T-cell (primary cell): ENCODE results near the gene DIP2C. TPM values are rescaled to one million over a fixed set of nuclear protein-coding genes. Genes with fewer than 3 reads are reported as not detected.

ENCODE experiments used
- ATAC-seq, 4 experiments: fragments of 200-7000 bp in 3 of 4; fragments of 150-1000 bp in 1 of 4; cut with Tn5 transposase; replicated peaks in 1 of 4; 1 replicate in 3 of 4; 2 replicates in 1 of 4; pipeline ENCODE4 v1.10.0; 2021; ENCODE audit warnings: moderate library complexity in 3 of 4, mild to moderate bottlenecking in 2 of 4, moderate number of reproducible peaks in 1 of 4
- CTCF ChIA-PET, 2 donors: fragments of 300-600 bp; sonication (Branson Sonifier 250); formaldehyde crosslinking; loops; one replicate each; lab custom pipeline; 2022; ENCODE audit warnings: antibody characterized with exemption in 2 of 2; lab: Charles Lee
- POLR2A ChIA-PET, 2 donors: fragments of 300-600 bp; sonication (Branson Sonifier 250); formaldehyde crosslinking; loops; one replicate each; lab custom pipeline; 2022; ENCODE audit warnings: antibody characterized with exemption in 2 of 2; lab: Charles Lee
- DNase-seq, 35 experiments: peaks; one replicate each; pipeline versions ENCODE4 v3.0.0 to v3.0.0-alpha.2; 2013 to 2023
- H3K27ac ChIP-seq: one replicate; pipeline ENCODE4 v1.5.1; 2013; ENCODE audit warnings: low read length
- H3K27me3 ChIP-seq, 2 experiments: replicated peaks in 1 of 2; 1 replicate in 1 of 2; 2 replicates in 1 of 2; pipeline versions ENCODE4 v1.6.1 to v1.7.0; 2013; ENCODE audit warnings: low read length in 1 of 2, mixed read lengths in 1 of 2; ENCODE audit not compliant: control insufficient read depth in 2 of 2, insufficient read depth in 2 of 2; ENCODE audit errors: extremely low read depth in 1 of 2
- H3K36me3 ChIP-seq, 2 donors: 1 replicate in 1 of 2; 2 replicates in 1 of 2; pipeline versions ENCODE4 v1.6.1 to v1.7.0; 2013; ENCODE audit warnings: low read length in 1 of 2; ENCODE audit not compliant: control insufficient read depth in 2 of 2, insufficient read depth in 1 of 2; ENCODE audit errors: extremely low read depth in 1 of 2
- H3K4me1 ChIP-seq, 2 experiments: 1 replicate in 1 of 2; 2 replicates in 1 of 2; pipeline versions ENCODE4 v1.6.1 to v1.7.0; 2013; ENCODE audit warnings: low read length in 2 of 2, mixed read lengths in 1 of 2; ENCODE audit not compliant: insufficient read depth in 2 of 2, control insufficient read depth in 1 of 2; ENCODE audit errors: extremely low read depth in 1 of 2
- H3K4me3 ChIP-seq, 2 donors: 1 replicate in 1 of 2; 2 replicates in 1 of 2; pipeline versions ENCODE4 v1.5.1 to v1.7.0; 2013; ENCODE audit warnings: mild to moderate bottlenecking in 2 of 2, low read length in 1 of 2, moderate library complexity in 1 of 2; ENCODE audit not compliant: control insufficient read depth in 1 of 2; ENCODE audit errors: extremely low read depth in 1 of 2
- H3K9me3 ChIP-seq: 2 replicates; pipeline ENCODE4 v1.7.0; 2013
- H3K27ac Mint-ChIP-seq, 2 donors: one replicate each; pipeline ENCODE4 v1.8.0; 2020 to 2021; ENCODE audit warnings: mild to moderate bottlenecking in 2 of 2, mixed read lengths in 2 of 2
- H3K27me3 Mint-ChIP-seq, 2 donors: one replicate each; pipeline ENCODE4 v1.8.0; 2021 to 2022; ENCODE audit warnings: mixed read lengths in 2 of 2
- H3K36me3 Mint-ChIP-seq: one replicate; pipeline ENCODE4 v1.8.0; 2021; ENCODE audit warnings: mixed read lengths
- H3K4me1 Mint-ChIP-seq, 3 donors: one replicate each; pipeline ENCODE4 v1.8.0; 2020 to 2022; ENCODE audit warnings: mixed read lengths in 3 of 3, mild to moderate bottlenecking in 1 of 3
- H3K4me3 Mint-ChIP-seq, 3 donors: one replicate each; pipeline ENCODE4 v1.8.0; 2020 to 2022; ENCODE audit warnings: mild to moderate bottlenecking in 3 of 3, mixed read lengths in 3 of 3, moderate library complexity in 3 of 3
- H3K9me3 Mint-ChIP-seq, 3 donors: one replicate each; pipeline ENCODE4 v1.8.0; 2020 to 2022; ENCODE audit warnings: mixed read lengths in 3 of 3
- WGBS: methylation state at CpG from one replicate; pipeline ENCODE4 v1.1.5; 2013; ENCODE audit warnings: missing lambda C conversion rate; ENCODE audit not compliant: insufficient coverage; 5-methylcytosine and 5-hydroxymethylcytosine counted together
- total RNA-seq, 35 experiments: library from RNA in 6 of 35; stranded (reverse) in 6 of 35; fragments of 120-200 nt in 1 of 35; gene quantifications; one replicate each; pipeline versions ENCODE4 v1.2.1 to v1.2.4 and lab custom pipeline; 2013 to 2026

DIP2C gene
- total RNA-seq, 5 donors from 2014 or later (not counting 1 experiment from before 2014, with no cell fraction given), result 2.7 to 7.4 (median 4.5) TPM

DNA sequence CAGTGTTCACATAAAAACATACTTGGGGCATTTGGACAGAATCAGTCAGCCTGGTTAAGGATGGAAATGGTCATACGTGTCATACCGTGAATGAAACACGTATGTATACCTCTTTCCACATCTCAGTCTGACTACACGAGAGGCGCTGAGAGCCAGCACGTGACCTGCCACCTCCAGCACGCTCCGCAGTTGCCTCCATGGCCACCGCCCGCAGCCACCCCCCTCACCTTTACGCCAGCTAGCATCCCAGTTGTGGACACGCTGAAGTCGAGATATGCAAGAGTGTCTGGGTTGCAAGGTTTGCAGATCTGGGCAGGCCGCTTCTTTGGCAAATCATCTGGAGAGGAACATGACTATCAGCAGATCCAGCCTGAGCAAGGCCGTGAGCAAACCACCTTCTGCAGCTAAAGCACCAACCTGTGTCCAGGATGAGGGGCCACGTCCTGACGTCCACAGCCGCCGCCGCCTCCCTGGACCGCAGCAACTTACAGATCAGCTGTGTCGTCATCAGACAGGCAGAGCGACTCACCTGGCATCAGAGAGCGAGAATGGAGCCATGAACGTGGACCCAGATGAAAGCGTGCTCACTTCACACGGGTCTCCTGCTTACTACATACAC is 344.8 kb downstream of the DIP2C start:
- H3K27me3 Mint-ChIP-seq, result no peaks in the 10 kb centered on the region
- WGBS, result 98% methylated on average over 14 of the region's 27 CpGs
- Histone ChIP-seq H3K36me3 (peaks cover 0 to 10% of the 10 kb centered on the region in 2 donors), H3K4me3 (no peak overlapping the region), H3K9me3 (no peaks in the 10 kb centered on the region), H3K27ac (no peak overlapping the region), H3K4me1 (no peaks in the 10 kb centered on the region), H3K27me3 (no peaks in the 10 kb centered on the region)
- no peak for ATAC-seq
- no peaks in the 10 kb centered on the region for H3K4me1 Mint-ChIP-seq
- CTCF ChIA-PET, result no interaction called here
- H3K4me3 Mint-ChIP-seq, result no peak overlapping the region
- POLR2A ChIA-PET, result no interaction called here
- no peaks in the 10 kb centered on the region for H3K9me3 Mint-ChIP-seq
- no peak overlapping the region for H3K27ac Mint-ChIP-seq
- no peak for DNase-seq
- peaks cover 13% of the 10 kb centered on the region for H3K36me3 Mint-ChIP-seq

DNA sequence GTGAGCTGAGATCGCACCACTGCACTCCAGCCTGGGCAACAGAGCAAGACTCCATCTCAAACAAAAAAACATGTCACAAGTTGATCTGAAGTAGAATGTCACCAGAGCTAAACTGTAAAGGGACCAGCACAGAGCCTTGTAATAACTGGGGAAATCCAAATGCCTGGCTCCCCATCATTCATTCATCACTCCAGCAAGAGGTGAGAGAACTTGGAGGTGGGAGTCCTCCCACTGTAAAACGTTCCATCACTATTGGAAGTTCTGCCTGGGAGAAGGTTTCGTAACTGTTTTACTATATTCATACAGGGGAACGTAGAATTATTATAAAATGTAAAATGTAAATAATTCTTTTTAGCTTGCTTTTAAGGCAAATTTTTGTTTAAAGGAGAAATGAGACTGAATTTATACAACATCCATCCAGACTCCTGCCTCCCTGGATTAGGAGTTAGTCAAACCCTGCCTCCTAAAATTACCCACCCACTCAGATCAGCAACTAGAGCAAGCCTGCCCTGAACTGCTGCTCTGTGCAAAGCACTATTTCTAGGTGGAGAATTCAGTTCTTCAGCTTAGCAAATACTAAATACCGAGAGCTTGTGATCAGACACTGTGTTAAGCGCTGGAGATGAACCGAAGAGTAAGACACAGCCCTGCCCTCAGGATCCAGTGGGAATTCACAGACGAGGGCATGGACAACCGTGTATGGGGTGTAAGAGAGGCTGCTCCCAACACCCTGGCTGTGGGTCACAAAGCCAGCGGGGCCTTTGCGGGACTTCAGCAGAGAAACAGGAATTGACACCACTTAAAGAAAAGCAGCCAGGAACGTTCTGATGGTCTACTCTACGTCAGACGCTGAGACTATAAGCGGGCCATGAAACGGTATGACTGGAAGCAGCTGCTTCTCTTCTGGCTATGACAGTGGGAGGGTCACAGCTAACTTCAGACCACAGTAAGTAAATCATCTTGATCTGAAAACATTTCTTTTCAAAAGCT is 345.9 kb downstream of the DIP2C start:
- no peak for DNase-seq
- POLR2A ChIA-PET, result no interaction called here
- no peak overlapping the region for H3K27ac ChIP-seq
- no peaks in the 10 kb centered on the region for H3K9me3 ChIP-seq
- no peak overlapping the region for H3K27ac Mint-ChIP-seq
- 98% methylated on average over 7 of the region's 16 CpGs for whole genome bisulfite sequencing
- no peaks in the 10 kb centered on the region for H3K27me3 Mint-ChIP-seq
- peaks cover 0 to 1% (median 0%) of the 10 kb centered on the region in 3 donors for H3K4me1 Mint-ChIP-seq
- ATAC-seq, result no peak
- no peaks in the 10 kb centered on the region for H3K4me1 ChIP-seq
- peaks cover 0 to 10% of the 10 kb centered on the region in 2 donors for H3K36me3 ChIP-seq
- CTCF ChIA-PET, result interaction anchor here in 1 of 2 donors (0.6 kb wide), 1 partner anchor 14 kb away, joined by 6 read pairs; no protein-coding TSS in a partner anchor
- no peaks in the 10 kb centered on the region for H3K27me3 ChIP-seq
- H3K4me3 Mint-ChIP-seq, result no peak overlapping the region
- peaks cover 13% of the 10 kb centered on the region for H3K36me3 Mint-ChIP-seq
- H3K9me3 Mint-ChIP-seq, result no peaks in the 10 kb centered on the region
- H3K4me3 ChIP-seq, result no peak overlapping the region

DNA sequence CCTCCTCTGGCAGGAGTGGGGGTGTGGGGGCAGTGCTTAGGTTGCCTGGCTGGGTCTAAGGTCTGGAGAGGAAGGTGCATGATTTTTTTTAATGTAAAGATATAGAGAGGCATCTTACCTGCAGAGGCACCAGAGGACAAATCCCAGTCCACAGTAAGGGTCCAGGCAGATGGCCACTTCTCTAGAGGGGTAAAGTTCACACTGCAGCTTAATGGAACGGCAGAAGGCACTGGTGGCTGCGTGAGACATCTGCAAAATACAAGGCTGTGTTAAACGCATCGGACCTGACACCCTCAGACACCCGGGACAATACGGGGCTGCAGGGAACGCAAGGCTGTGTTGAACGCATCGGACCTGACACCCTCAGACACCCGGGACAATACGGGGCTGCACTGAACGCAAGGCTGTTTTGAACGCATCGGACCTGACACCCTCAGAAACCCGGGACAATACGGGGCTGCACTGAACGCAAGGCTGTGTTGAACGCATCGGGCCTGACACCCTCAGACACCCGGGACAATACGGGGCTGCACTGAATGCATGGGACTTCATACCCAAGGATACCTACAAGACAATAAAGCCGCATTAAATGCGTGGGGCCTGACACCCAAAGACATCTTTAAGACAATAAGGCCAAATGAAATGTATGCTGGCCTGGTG is 348.3 kb downstream of the DIP2C start:
- Mint-ChIP-seq H3K36me3 (peaks cover 9% of the 10 kb centered on the region), H3K4me3 (no peak overlapping the region), H3K27me3 (no peaks in the 10 kb centered on the region), H3K9me3 (no peaks in the 10 kb centered on the region), H3K4me1 (peaks cover 0 to 12% (median 4%) of the 10 kb centered on the region in 3 donors), H3K27ac (no peak overlapping the region)
- ChIA-PET CTCF (no interaction called here), POLR2A (no interaction called here)
- DNase-seq, result no peak
- 97% methylated on average over 21 of the region's 23 CpGs for WGBS
- no peaks in the 10 kb centered on the region for H3K4me1 ChIP-seq
- no peak for ATAC-seq
- H3K27ac ChIP-seq, result no peak overlapping the region
- peaks cover 0 to 7% of the 10 kb centered on the region in 2 donors for H3K36me3 ChIP-seq
- H3K9me3 ChIP-seq, result no peaks in the 10 kb centered on the region
- H3K4me3 ChIP-seq, result no peak overlapping the region
- H3K27me3 ChIP-seq, result no peaks in the 10 kb centered on the region

DNA sequence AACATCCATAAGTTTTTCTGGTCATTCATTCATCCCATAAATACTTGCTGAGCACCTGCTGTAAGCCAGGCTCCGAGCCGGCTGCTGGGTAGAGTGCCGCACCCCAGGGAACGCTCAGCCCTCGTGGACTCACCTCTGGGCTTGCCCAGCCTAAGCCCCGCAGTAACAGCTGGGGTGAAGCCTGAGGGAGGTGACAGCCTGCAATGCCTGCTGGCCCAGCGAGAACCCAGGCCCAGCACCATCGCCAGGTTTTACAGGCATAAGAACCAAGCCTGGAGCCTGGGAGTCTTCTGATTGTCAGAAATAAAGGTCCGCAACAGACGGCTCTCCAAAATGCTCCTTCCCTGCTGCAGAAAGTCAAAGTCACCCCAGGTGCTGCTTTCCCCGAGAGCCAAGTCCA is 348.8 kb downstream of the DIP2C start:
- DNase-seq, result no peak
- no peaks in the 10 kb centered on the region for H3K27me3 Mint-ChIP-seq
- peaks cover under 1 to 12% (median 4%) of the 10 kb centered on the region in 3 donors for H3K4me1 Mint-ChIP-seq
- ATAC-seq, result no peak
- H3K27ac ChIP-seq, result no peak overlapping the region
- no peaks in the 10 kb centered on the region for H3K27me3 ChIP-seq
- H3K4me3 ChIP-seq, result no peak overlapping the region
- WGBS, result 94% methylated on average over 9 of the region's 11 CpGs
- no peaks in the 10 kb centered on the region for H3K9me3 ChIP-seq
- H3K36me3 Mint-ChIP-seq, result peaks cover 9% of the 10 kb centered on the region
- no peak overlapping the region for H3K4me3 Mint-ChIP-seq
- POLR2A ChIA-PET, result no interaction called here
- H3K4me1 ChIP-seq, result no peaks in the 10 kb centered on the region
- H3K27ac Mint-ChIP-seq, result no peak overlapping the region
- peaks cover 0 to 7% of the 10 kb centered on the region in 2 donors for H3K36me3 ChIP-seq
- no peaks in the 10 kb centered on the region for H3K9me3 Mint-ChIP-seq
- CTCF ChIA-PET, result no interaction called here

DNA sequence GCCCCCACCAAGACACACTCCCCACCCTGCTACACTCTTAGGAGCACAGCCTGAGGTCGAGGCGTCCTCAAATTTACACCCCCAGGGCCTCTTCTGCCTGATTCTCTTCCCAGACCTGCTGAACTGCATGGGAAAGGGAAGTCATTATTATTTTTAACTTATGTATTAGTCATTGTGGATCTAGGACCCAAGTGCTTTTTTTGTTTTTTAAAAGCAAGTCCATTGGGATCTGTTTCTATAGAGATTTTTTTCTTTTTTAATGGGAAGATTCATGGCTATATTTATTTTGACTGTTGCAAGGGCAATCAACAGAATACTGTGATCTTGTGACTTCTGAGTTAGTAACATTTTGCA is 350.5 kb downstream of the DIP2C start:
- H3K4me3 ChIP-seq, result no peak overlapping the region
- no peak for ATAC-seq
- H3K4me1 ChIP-seq, result peaks cover 2% of the 10 kb centered on the region in 2 experiments
- ChIA-PET POLR2A (no interaction called here), CTCF (no interaction called here)
- H3K27ac Mint-ChIP-seq, result no peak overlapping the region
- H3K27me3 ChIP-seq, result no peaks in the 10 kb centered on the region
- peaks cover 6 to 13% (median 12%) of the 10 kb centered on the region in 3 donors for H3K4me1 Mint-ChIP-seq
- peaks cover 0 to 5% of the 10 kb centered on the region in 2 donors for H3K36me3 ChIP-seq
- no peaks in the 10 kb centered on the region for H3K27me3 Mint-ChIP-seq
- H3K4me3 Mint-ChIP-seq, result peak overlapping the region in 1 of 3 donors; percentile 6
- no peaks in the 10 kb centered on the region for H3K9me3 ChIP-seq
- no peak overlapping the region for H3K27ac ChIP-seq
- H3K36me3 Mint-ChIP-seq, result peaks cover 9% of the 10 kb centered on the region
- no peak for DNase-seq
- H3K9me3 Mint-ChIP-seq, result no peaks in the 10 kb centered on the region
- WGBS, result no CpG with 5 or more reads among the region's 2 CpGs
